ENCODE results near the gene IFNLR1. TPM values are rescaled to one million over a fixed set of nuclear protein-coding genes. Genes with fewer than 3 reads are reported as not detected.

Gene IFNLR1
- polyA plus RNA-seq, 3 donors: not detected

DNA sequence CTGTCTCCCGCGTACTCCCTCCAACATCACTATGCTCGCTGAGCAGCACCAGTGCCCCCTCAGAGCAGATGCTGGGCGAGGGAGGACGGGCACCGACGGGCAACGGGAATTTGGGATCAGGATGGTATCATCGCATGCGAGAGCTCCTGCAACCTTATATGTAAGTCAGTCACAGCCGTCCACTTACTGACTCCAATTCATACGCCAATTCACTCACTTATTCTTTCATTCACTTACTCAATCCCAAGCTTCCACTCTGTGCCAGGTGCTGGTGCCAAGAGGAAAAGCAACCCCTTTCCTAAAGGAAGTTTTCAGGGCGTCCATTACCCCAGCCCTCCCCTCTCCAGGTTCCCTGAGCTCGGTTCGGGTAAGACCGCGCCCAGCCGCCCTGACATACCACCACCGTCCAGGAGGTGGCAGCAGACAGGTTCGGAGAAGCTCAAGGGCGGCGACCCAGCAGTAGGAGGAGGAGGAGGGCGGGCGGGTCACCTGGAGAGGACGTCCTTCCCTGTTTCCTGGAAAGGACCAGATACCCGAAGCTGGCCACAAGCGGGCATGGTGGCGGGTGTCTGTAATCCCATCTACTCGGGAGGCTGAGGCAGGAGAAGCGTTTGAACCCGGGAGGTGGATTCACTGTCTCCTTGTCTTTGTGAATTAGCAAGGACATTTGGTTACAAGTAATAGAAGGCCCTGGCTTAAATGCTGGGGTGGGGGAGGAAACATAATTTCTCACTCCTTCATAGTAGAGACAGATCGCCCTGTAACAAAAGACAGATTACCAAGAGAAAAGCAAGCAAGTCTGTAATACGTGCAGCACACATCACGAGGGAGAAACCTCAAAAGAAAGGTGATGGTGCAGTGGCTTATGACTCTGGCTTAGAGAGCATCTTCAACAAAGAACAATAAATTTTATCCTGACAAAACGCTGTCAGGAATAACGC lies 36.6 kb downstream of the IFNLR1 start:
- Mint-ChIP-seq H3K27me3 (ENCODE audit: low read depth in 3 of 3) (peaks cover 43 to 55% (median 43%) of the 10 kb centered on the region in 3 donors), H3K27ac (peak overlapping the region in 4 of 7 donors; percentile 37 to 84 (median 59))
- H3K9ac ChIP-seq (ENCODE audit: insufficient read depth, low read length, poor library complexity, severe bottlenecking): no peak overlapping the region

GRCh38 chr1:24149866-24150233 lies 37.2 kb downstream of the IFNLR1 start:
- intact Hi-C loops (cut with micrococcal nuclease): loop anchor here (1.0 to 5.0 kb wide), 3 partner anchors 37 to 241 kb away; partner anchors contain the start of gene IFNLR1 (in 1 of the 2)
- peaks cover 10% of the 10 kb centered on the region in 2 donors for H3K4me1 ChIP-seq (ENCODE audit: control insufficient read depth in 1 of 2, insufficient read depth in 2 of 2, low read length in 2 of 2)
- H3K27me3 ChIP-seq (ENCODE audit: control insufficient read depth in 2 of 2, insufficient read depth in 2 of 2, low read length in 2 of 2): peaks cover 13 to 33% of the 10 kb centered on the region in 2 donors
- no peak overlapping the region for H3K4me3 Mint-ChIP-seq
- 23% methylated on average over 4 of the region's 5 CpGs for WGBS (ENCODE audit: insufficient coverage)
- H4K20me1 ChIP-seq (ENCODE audit: insufficient read depth, low read length): no peaks in the 10 kb centered on the region
- no peaks in the 10 kb centered on the region for H3K9me3 ChIP-seq (replicated peaks in 1 of 2; ENCODE audit: control insufficient read depth in 1 of 2, insufficient read depth in 1 of 2, low read length in 2 of 2)
- H3K36me3 Mint-ChIP-seq: no peaks in the 10 kb centered on the region
- TF ChIP-seq, protein P1, sequence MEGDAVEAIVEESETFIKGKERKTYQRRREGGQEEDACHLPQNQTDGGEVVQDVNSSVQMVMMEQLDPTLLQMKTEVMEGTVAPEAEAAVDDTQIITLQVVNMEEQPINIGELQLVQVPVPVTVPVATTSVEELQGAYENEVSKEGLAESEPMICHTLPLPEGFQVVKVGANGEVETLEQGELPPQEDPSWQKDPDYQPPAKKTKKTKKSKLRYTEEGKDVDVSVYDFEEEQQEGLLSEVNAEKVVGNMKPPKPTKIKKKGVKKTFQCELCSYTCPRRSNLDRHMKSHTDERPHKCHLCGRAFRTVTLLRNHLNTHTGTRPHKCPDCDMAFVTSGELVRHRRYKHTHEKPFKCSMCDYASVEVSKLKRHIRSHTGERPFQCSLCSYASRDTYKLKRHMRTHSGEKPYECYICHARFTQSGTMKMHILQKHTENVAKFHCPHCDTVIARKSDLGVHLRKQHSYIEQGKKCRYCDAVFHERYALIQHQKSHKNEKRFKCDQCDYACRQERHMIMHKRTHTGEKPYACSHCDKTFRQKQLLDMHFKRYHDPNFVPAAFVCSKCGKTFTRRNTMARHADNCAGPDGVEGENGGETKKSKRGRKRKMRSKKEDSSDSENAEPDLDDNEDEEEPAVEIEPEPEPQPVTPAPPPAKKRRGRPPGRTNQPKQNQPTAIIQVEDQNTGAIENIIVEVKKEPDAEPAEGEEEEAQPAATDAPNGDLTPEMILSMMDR (IDR thresholded peaks at IDR 0.05): no peak
- peak; percentile 75 to 81 (median 76) for DNase-seq
- peak overlapping the region in 4 of 7 donors; percentile 14 to 84 (median 52) for H3K27ac Mint-ChIP-seq
- no peak overlapping the region for H3K4me3 ChIP-seq (replicated peaks in 1 of 3; ENCODE audit: low read depth in 2 of 3, low read length in 3 of 3)
- peaks cover 14% of the 10 kb centered on the region for H3K4me1 Mint-ChIP-seq
- H3K9me3 Mint-ChIP-seq: no peaks in the 10 kb centered on the region
- no peaks in the 10 kb centered on the region for H3K36me3 ChIP-seq (replicated peaks in 1 of 2; ENCODE audit: control insufficient read depth in 1 of 2, insufficient read depth in 2 of 2, low read length in 2 of 2)
- no peak overlapping the region for H3K9ac ChIP-seq (ENCODE audit: insufficient read depth, low read length, poor library complexity, severe bottlenecking)
- no peak overlapping the region for H3K27ac ChIP-seq (ENCODE audit: low read depth in 1 of 2, low read length in 2 of 2)
- H2AFZ ChIP-seq (ENCODE audit: insufficient read depth, low read depth, low read length, poor library complexity, severe bottlenecking): no peak overlapping the region
- H3K79me2 ChIP-seq (ENCODE audit: insufficient read depth, low read length): no peaks in the 10 kb centered on the region
- H3K4me2 ChIP-seq (replicated peaks; ENCODE audit: extremely low read depth, low read length, poor library complexity, severe bottlenecking): no peak overlapping the region
- H3K27me3 Mint-ChIP-seq (ENCODE audit: low read depth in 3 of 3): peaks cover 42 to 59% (median 43%) of the 10 kb centered on the region in 3 donors

More for the DNA sequence above, 36.6 kb downstream of the IFNLR1 start:
- Histone ChIP-seq H3K79me2 (ENCODE audit: insufficient read depth, low read length) (no peaks in the 10 kb centered on the region), H3K27ac (ENCODE audit: low read depth in 1 of 2, low read length in 2 of 2) (no peak overlapping the region), H3K27me3 (ENCODE audit: control insufficient read depth in 2 of 2, insufficient read depth in 2 of 2, low read length in 2 of 2) (peaks cover 13 to 33% of the 10 kb centered on the region in 2 donors), H2AFZ (ENCODE audit: insufficient read depth, low read depth, low read length, poor library complexity, severe bottlenecking) (no peak overlapping the region), H3K4me1 (ENCODE audit: control insufficient read depth in 1 of 2, insufficient read depth in 2 of 2, low read length in 2 of 2) (peaks cover 10% of the 10 kb centered on the region in 2 donors), H3K4me3 (replicated peaks in 1 of 3; ENCODE audit: low read depth in 2 of 3, low read length in 3 of 3) (no peak overlapping the region), H3K4me2 (replicated peaks; ENCODE audit: extremely low read depth, low read length, poor library complexity, severe bottlenecking) (no peak overlapping the region), H3K9me3 (replicated peaks in 1 of 2; ENCODE audit: control insufficient read depth in 1 of 2, insufficient read depth in 1 of 2, low read length in 2 of 2) (no peaks in the 10 kb centered on the region), H4K20me1 (ENCODE audit: insufficient read depth, low read length) (no peaks in the 10 kb centered on the region), H3K36me3 (replicated peaks in 1 of 2; ENCODE audit: control insufficient read depth in 1 of 2, insufficient read depth in 2 of 2, low read length in 2 of 2) (no peaks in the 10 kb centered on the region)
- TF ChIP-seq, protein P1 (IDR thresholded peaks at IDR 0.05): peak; percentile 96
- H3K4me1 Mint-ChIP-seq: peaks cover 14% of the 10 kb centered on the region
- peak; percentile 66 to 77 (median 70) for DNase-seq
- WGBS (ENCODE audit: insufficient coverage): 21% methylated on average over 26 of the region's 36 CpGs
- intact Hi-C loops (cut with micrococcal nuclease): loop anchor here (1.0 to 5.0 kb wide), 3 partner anchors 37 to 241 kb away; partner anchors contain the start of gene IFNLR1 (in 1 of the 2)
- no peaks in the 10 kb centered on the region for H3K9me3 Mint-ChIP-seq
- H3K36me3 Mint-ChIP-seq: no peaks in the 10 kb centered on the region
- H3K4me3 Mint-ChIP-seq: peak overlapping the region; percentile 25 to 88

Measured in CD14-positive monocyte (primary cell).